Loucy (cell line): ENCODE data around the gene CABP4.
"Not testable (repeated sequence)": the region's sequence is repeated elsewhere in the genome, so short reads cannot be mapped to it uniquely, and the experiment has no call there.

Experiments
- H2AFZ ChIP-seq: fragments of 200-600 bp; sonication (generic); 2 replicates; pipeline ENCODE4 v1.6.0; 2016; ENCODE audit warnings: antibody characterized with exemption, mild to moderate bottlenecking, low read length, moderate library complexity
- H3F3A ChIP-seq: fragments of 200-600 bp; 2 replicates; pipeline ENCODE4 v1.6.0; 2016; ENCODE audit warnings: antibody characterized with exemption, low read depth, mild to moderate bottlenecking
- H3K27me3 ChIP-seq: fragments of 200-600 bp; sonication (generic); 2 replicates; pipeline ENCODE4 v1.6.1; 2014; ENCODE audit warnings: low read length, mild to moderate bottlenecking; ENCODE audit not compliant: insufficient read depth, poor library complexity, severe bottlenecking
- H3K36me3 ChIP-seq: fragments of 200-600 bp; sonication (generic); 2 replicates; pipeline ENCODE4 v1.6.1; 2016; ENCODE audit warnings: low read length; ENCODE audit not compliant: insufficient read depth
- H3K4me1 ChIP-seq: fragments of 200-600 bp; sonication (generic); 2 replicates; pipeline ENCODE4 v1.5.1; 2014; ENCODE audit warnings: low read length, mild to moderate bottlenecking; ENCODE audit not compliant: insufficient read depth, poor library complexity, severe bottlenecking
- H3K4me2 ChIP-seq: fragments of 200-600 bp; sonication (generic); 2 replicates; pipeline ENCODE4 v1.6.0; 2014; ENCODE audit warnings: antibody characterized with exemption, low read length, low read depth, mild to moderate bottlenecking; ENCODE audit not compliant: poor library complexity, severe bottlenecking
- H3K4me3 ChIP-seq: fragments of 200-600 bp; sonication (generic); 2 replicates; pipeline ENCODE4 v1.5.1; 2014; ENCODE audit warnings: low read length, mild to moderate bottlenecking, mixed read lengths; ENCODE audit not compliant: poor library complexity, severe bottlenecking
- H3K79me2 ChIP-seq: fragments of 200-600 bp; sonication (generic); 2 replicates; pipeline ENCODE4 v1.6.1; 2014; ENCODE audit warnings: low read length; ENCODE audit not compliant: insufficient read depth
- H3K9ac ChIP-seq: fragments of 200-600 bp; sonication (generic); 2 replicates; pipeline ENCODE4 v1.6.0; 2014; ENCODE audit warnings: mild to moderate bottlenecking, low read depth, low read length, moderate library complexity; ENCODE audit not compliant: poor library complexity, severe bottlenecking
- H3K9me2 ChIP-seq: fragments of 200-600 bp; sonication (generic); replicated peaks from 2 replicates; pipeline ENCODE4 v1.6.1; 2016; ENCODE audit warnings: low read depth, low read length, mixed read lengths
- H3K9me3 ChIP-seq: fragments of 200-600 bp; sonication (generic); 2 replicates; pipeline ENCODE4 v1.6.1; 2014; ENCODE audit warnings: mild to moderate bottlenecking, antibody characterized with exemption, low read length, low read depth; ENCODE audit not compliant: insufficient read depth
- H4K20me1 ChIP-seq: fragments of 200-600 bp; sonication (generic); 2 replicates; pipeline ENCODE4 v1.6.0; 2014; ENCODE audit warnings: antibody characterized with exemption, low read length, mild to moderate bottlenecking; ENCODE audit not compliant: insufficient read depth, poor library complexity, severe bottlenecking
- EZH2phosphoT487 ChIP-seq: fragments of 200-600 bp; IDR thresholded peaks from 2 replicates; pipeline ENCODE4 v1.6.1; 2018; ENCODE audit warnings: antibody characterized with exemption, mild to moderate bottlenecking, moderate library complexity, borderline replicate concordance
- TF ChIP-seq, protein P1 (sequence below): fragments of 200-600 bp; sonication (generic); conservative IDR thresholded peaks from 2 replicates; pipeline ENCODE4 v1.5.1; 2014; ENCODE audit warnings: mild to moderate bottlenecking, antibody characterized with exemption, low read length

CABP4 gene

GRCh38 chr11:67464411-67465188 is 9.4 kb downstream of the CABP4 start:
- peak overlapping the region; percentile 68 for H2AFZ ChIP-seq
- H3K36me3 ChIP-seq: no peaks in the 10 kb centered on the region
- H4K20me1 ChIP-seq: no peaks in the 10 kb centered on the region
- peak overlapping the region; percentile 92 for H3K4me2 ChIP-seq
- H3K9ac ChIP-seq: peak overlapping the region; percentile 98
- TF ChIP-seq, protein P1, sequence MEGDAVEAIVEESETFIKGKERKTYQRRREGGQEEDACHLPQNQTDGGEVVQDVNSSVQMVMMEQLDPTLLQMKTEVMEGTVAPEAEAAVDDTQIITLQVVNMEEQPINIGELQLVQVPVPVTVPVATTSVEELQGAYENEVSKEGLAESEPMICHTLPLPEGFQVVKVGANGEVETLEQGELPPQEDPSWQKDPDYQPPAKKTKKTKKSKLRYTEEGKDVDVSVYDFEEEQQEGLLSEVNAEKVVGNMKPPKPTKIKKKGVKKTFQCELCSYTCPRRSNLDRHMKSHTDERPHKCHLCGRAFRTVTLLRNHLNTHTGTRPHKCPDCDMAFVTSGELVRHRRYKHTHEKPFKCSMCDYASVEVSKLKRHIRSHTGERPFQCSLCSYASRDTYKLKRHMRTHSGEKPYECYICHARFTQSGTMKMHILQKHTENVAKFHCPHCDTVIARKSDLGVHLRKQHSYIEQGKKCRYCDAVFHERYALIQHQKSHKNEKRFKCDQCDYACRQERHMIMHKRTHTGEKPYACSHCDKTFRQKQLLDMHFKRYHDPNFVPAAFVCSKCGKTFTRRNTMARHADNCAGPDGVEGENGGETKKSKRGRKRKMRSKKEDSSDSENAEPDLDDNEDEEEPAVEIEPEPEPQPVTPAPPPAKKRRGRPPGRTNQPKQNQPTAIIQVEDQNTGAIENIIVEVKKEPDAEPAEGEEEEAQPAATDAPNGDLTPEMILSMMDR: no peak
- no peak for TF ChIP-seq EZH2phosphoT487
- H3K9me3 ChIP-seq: no peaks in the 10 kb centered on the region
- H3K4me1 ChIP-seq: peaks cover 46% of the 10 kb centered on the region
- H3K79me2 ChIP-seq: peaks cover 41% of the 10 kb centered on the region
- H3K27me3 ChIP-seq: no peaks in the 10 kb centered on the region
- peak overlapping the region; percentile 90 for H3K4me3 ChIP-seq
- H3F3A ChIP-seq: peaks cover 4% of the 10 kb centered on the region; the same call in 1 of the 2 replicates
- H3K9me2 ChIP-seq: no peaks in the 10 kb centered on the region

DNA sequence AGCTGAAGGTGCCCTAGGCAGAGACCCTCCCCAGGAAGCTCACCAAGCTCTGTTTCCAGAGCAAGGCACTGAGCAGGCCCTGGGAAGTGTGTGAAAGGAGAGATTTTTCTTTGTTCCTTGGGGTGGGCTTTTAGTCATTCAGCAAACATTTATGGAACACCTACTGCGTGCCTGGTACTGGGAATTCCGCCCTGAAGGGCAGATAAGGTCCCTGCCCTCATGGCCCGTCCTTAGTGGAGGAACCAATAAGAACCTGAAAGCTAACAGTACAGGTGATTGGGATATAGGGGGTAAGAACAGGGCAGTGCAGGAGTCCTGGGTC is 10.0 kb downstream of the CABP4 start:
- Histone ChIP-seq H3F3A (peaks cover 4% of the 10 kb centered on the region; the same call in 1 of the 2 replicates), H3K9ac (peak overlapping the region; percentile 98), H3K9me2 (no peaks in the 10 kb centered on the region), H3K4me3 (peak overlapping the region; percentile 90), H3K9me3 (no peaks in the 10 kb centered on the region), H3K4me2 (peak overlapping the region; percentile 92), H3K36me3 (no peaks in the 10 kb centered on the region), H3K27me3 (no peaks in the 10 kb centered on the region), H3K79me2 (peaks cover 41% of the 10 kb centered on the region), H2AFZ (peak overlapping the region; percentile 63; the same call in 1 of the 2 replicates), H3K4me1 (peaks cover 47% of the 10 kb centered on the region), H4K20me1 (no peaks in the 10 kb centered on the region)
- TF ChIP-seq, protein P1: no peak
- no peak for TF ChIP-seq EZH2phosphoT487

GRCh38 chr11:67465530-67465929 is 10.4 kb downstream of the CABP4 start:
- not testable (repeated sequence) for H3K9me3 ChIP-seq, H3F3A ChIP-seq, H3K36me3 ChIP-seq, H3K9me2 ChIP-seq, H3K27me3 ChIP-seq, H4K20me1 ChIP-seq, H2AFZ ChIP-seq
- H3K4me2 ChIP-seq: peak overlapping the region; percentile 92
- H3K9ac ChIP-seq: peak overlapping the region; percentile 98
- peaks cover 47% of the 10 kb centered on the region for H3K4me1 ChIP-seq
- peaks cover 41% of the 10 kb centered on the region for H3K79me2 ChIP-seq
- H3K4me3 ChIP-seq: peak overlapping the region; percentile 90

DNA sequence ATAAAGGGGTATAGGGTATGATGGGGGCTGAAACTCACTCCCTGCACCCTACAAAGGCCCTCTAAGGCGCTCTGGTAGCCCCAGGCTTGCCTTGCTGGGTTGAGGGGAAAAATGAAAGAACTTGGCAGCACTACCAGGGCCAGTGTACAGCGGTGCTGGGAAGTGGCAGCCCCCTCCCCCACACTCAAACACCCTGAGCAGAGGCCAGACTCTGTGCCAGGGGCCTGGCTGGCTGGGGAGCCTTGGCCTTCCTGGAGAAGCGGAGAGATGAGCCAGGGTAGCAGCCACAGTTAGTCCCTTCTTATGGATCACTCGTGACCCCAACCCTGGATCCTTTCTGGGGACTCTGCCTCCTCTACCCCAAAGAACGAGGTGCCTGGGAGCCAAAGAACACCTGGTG is 11.2 kb downstream of the CABP4 start:
- Histone ChIP-seq H4K20me1 (no peaks in the 10 kb centered on the region), H3K27me3 (no peaks in the 10 kb centered on the region), H3K9ac (peak overlapping the region; percentile 3), H3K9me3 (no peaks in the 10 kb centered on the region), H3K4me3 (no peak overlapping the region), H3K36me3 (no peaks in the 10 kb centered on the region), H3K9me2 (no peaks in the 10 kb centered on the region), H2AFZ (no peak overlapping the region), H3F3A (peaks cover 4% of the 10 kb centered on the region; the same call in 1 of the 2 replicates), H3K79me2 (peaks cover 41% of the 10 kb centered on the region), H3K4me1 (peaks cover 47% of the 10 kb centered on the region), H3K4me2 (peak overlapping the region; percentile 97)
- TF ChIP-seq EZH2phosphoT487: no peak
